ENCODE data around the gene ATE1.

DNA sequence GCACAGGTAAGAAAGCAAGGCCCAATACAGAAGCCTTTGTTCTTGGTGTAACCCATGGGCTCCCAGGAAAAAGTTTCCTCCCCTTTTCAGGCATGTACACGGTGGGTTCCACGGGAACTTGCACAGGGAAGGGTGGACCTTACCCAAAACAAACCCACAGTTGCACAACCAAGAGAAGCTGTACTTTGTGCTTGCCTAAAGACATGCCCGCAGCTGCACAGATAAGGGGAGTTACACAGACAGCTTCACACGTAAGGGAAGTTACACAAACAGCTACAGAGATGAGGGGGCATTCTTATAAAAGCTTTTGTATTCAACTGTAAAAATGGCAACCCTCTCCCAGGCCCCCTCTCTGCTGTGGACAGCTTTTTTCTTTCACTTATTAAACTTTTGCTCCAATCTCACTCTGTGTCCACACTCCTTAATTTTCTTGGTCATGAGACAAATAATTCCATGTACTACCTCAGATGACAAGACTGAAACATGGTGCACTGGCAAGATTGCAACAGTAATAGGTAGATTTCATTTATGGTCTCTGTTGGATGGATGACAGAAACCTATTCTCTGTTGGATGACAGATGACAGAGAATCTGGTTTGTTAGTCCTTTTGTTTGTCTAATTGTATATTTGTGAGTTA is 72.9 kb downstream of the ATE1 start:
- TF ChIP-seq, protein P1, sequence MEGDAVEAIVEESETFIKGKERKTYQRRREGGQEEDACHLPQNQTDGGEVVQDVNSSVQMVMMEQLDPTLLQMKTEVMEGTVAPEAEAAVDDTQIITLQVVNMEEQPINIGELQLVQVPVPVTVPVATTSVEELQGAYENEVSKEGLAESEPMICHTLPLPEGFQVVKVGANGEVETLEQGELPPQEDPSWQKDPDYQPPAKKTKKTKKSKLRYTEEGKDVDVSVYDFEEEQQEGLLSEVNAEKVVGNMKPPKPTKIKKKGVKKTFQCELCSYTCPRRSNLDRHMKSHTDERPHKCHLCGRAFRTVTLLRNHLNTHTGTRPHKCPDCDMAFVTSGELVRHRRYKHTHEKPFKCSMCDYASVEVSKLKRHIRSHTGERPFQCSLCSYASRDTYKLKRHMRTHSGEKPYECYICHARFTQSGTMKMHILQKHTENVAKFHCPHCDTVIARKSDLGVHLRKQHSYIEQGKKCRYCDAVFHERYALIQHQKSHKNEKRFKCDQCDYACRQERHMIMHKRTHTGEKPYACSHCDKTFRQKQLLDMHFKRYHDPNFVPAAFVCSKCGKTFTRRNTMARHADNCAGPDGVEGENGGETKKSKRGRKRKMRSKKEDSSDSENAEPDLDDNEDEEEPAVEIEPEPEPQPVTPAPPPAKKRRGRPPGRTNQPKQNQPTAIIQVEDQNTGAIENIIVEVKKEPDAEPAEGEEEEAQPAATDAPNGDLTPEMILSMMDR (IDR thresholded peaks at IDR 0.05 in 2 of 3, conservative IDR thresholded peaks at IDR 0.05 in 1 of 3; ENCODE audit: control insufficient read depth in 2 of 3, extremely low read depth in 1 of 3, insufficient read depth in 1 of 3, low read depth in 3 of 3, low read length in 3 of 3): no peak
- no peak for TF ChIP-seq RAD21 (IDR thresholded peaks at IDR 0.05; ENCODE audit: insufficient read depth, low read depth, low read length)
- no peak for TF ChIP-seq HDAC6 (IDR thresholded peaks at IDR 0.05; ENCODE audit: unreplicated experiment)
- no peak for TF ChIP-seq EP300 (IDR thresholded peaks at IDR 0.05; ENCODE audit: borderline replicate concordance in 1 of 2, control insufficient read depth in 1 of 2, low read depth in 2 of 2, low read length in 2 of 2)
- TF ChIP-seq SRF (IDR thresholded peaks at IDR 0.05; ENCODE audit: low read depth in 2 of 2, low read length in 2 of 2): no peak
- no peak for TF ChIP-seq POLR2A (IDR thresholded peaks at IDR 0.05; ENCODE audit: low read depth, low read length)

Measured in GM12878 (cell line).